ENCODE results near the gene TPX2.
"Not testable (repeated sequence)": the region's sequence is repeated elsewhere in the genome, so short reads cannot be mapped to it uniquely, and the experiment has no call there.

The TPX2 gene

GRCh38 chr20:31719644-31720485 lies 19.2 kb upstream of the TPX2 start:
- peak; percentile 90 for DNase-seq (ENCODE audit: low read depth)

- DNase-seq (ENCODE audit: low read depth), result no peak
Observed at GRCh38 chr20:31720486-31721407, 18.3 kb upstream of the TPX2 start.

GRCh38 chr20:31721408-31722256 lies 17.5 kb upstream of the TPX2 start:
- no peak for DNase-seq (ENCODE audit: low read depth)

- no peak for DNase-seq (ENCODE audit: low read depth)
Observed at GRCh38 chr20:31722257-31723068, 16.6 kb upstream of the TPX2 start, which contains the start of gene BCL2L1. BCL2L1 (minus strand) TSS chr20:31722868; CDS start chr20:31722218, 650 bp downstream.

- no peak for DNase-seq (ENCODE audit: low read depth)
Observed at GRCh38 chr20:31723069-31723318, 16.1 kb upstream of the TPX2 start.

- peak; percentile 98 for DNase-seq (ENCODE audit: low read depth)
Observed at GRCh38 chr20:31723319-31724078, 15.6 kb upstream of the TPX2 start.

- no peak for DNase-seq (ENCODE audit: low read depth)
Observed at GRCh38 chr20:31731321-31731717, 7.8 kb upstream of the TPX2 start.

GRCh38 chr20:31739550-31739977 lies 474 bp downstream of the TPX2 start:
- no peak for DNase-seq (ENCODE audit: low read depth)

- no peak for DNase-seq (ENCODE audit: low read depth)
Observed at GRCh38 chr20:31740208-31740607, 1.1 kb downstream of the TPX2 start.

GRCh38 chr20:31740656-31741323 lies 1.7 kb downstream of the TPX2 start:
- no peak for DNase-seq (ENCODE audit: low read depth)

GRCh38 chr20:31746068-31746878 lies 7.2 kb downstream of the TPX2 start:
- DNase-seq (ENCODE audit: low read depth), result no peak

- DNase-seq (ENCODE audit: low read depth), result not testable (repeated sequence)
Observed at GRCh38 chr20:31747028-31747427, 7.9 kb downstream of the TPX2 start.

GRCh38 chr20:31747640-31748039 lies 8.6 kb downstream of the TPX2 start:
- DNase-seq (ENCODE audit: low read depth), result no peak

GRCh38 chr20:31749223-31749622 lies 10.1 kb downstream of the TPX2 start:
- no peak for DNase-seq (ENCODE audit: low read depth)

GRCh38 chr20:31751126-31751525 lies 12.0 kb downstream of the TPX2 start:
- no peak for DNase-seq (ENCODE audit: low read depth)

GRCh38 chr20:31757254-31757653 lies 18.2 kb downstream of the TPX2 start:
- no peak for DNase-seq (ENCODE audit: low read depth)

GRCh38 chr20:31758521-31758920 lies 19.4 kb downstream of the TPX2 start:
- DNase-seq (ENCODE audit: low read depth), result no peak

- no peak for DNase-seq (ENCODE audit: low read depth)
Observed at GRCh38 chr20:31758991-31759390, 19.9 kb downstream of the TPX2 start.
